Keratinocyte (primary cell): Measurements from ENCODE around the gene PLXNB1. TPM values are rescaled to one million over a fixed set of nuclear protein-coding genes. Genes with fewer than 3 reads are reported as not detected.
A peak's percentile ranks its signal among the peaks of the same experiment; 100 is the strongest.

Experiments
- DNase-seq: peaks from one replicate; pipeline ENCODE4 v3.0.0-alpha.2; 2011; ENCODE audit warnings: low read depth, missing footprints, low spot score
- FAIRE-seq: peaks from 2 replicates; lab custom pipeline; 2011; peaks lifted over from hg19 to GRCh38; lab: Jason Lieb, UNC
- H2AFZ ChIP-seq: 2 replicates; pipeline ENCODE4 v1.6.0; 2012; ENCODE audit warnings: low read length, control low read depth, inconsistent platforms; ENCODE audit not compliant: control insufficient read depth
- H3K27ac ChIP-seq: 2 replicates; pipeline ENCODE4 v1.5.1; 2011; ENCODE audit warnings: low read length; ENCODE audit not compliant: control insufficient read depth, insufficient read depth
- H3K27me3 ChIP-seq: 3 replicates; pipeline ENCODE4 v1.6.0; 2011; ENCODE audit warnings: low read length; ENCODE audit not compliant: control insufficient read depth, insufficient read depth; ENCODE audit errors: extremely low read depth
- H3K36me3 ChIP-seq, 2 experiments: 2 replicates in 1 of 2; 3 replicates in 1 of 2; pipeline ENCODE4 v1.5.1; 2011; ENCODE audit warnings: low read length in 2 of 2, mild to moderate bottlenecking in 1 of 2; ENCODE audit not compliant: control insufficient read depth in 2 of 2, insufficient read depth in 2 of 2; ENCODE audit errors: extremely low read depth in 1 of 2
- H3K4me1 ChIP-seq: 3 replicates; pipeline ENCODE4 v1.5.1; 2011; ENCODE audit warnings: low read length; ENCODE audit not compliant: control insufficient read depth, insufficient read depth; ENCODE audit errors: extremely low read depth
- H3K4me2 ChIP-seq: 3 replicates; pipeline ENCODE4 v1.6.0; 2011; ENCODE audit warnings: low read depth, low read length; ENCODE audit not compliant: control insufficient read depth, insufficient read depth; ENCODE audit errors: extremely low read depth
- H3K4me3 ChIP-seq, 3 experiments: fragments of 200-600 bp in 1 of 3; sonication (generic) in 1 of 3; 2 replicates in 2 of 3; 3 replicates in 1 of 3; pipeline ENCODE4 v1.5.1; 2011 to 2016; ENCODE audit warnings: low read length in 3 of 3, mild to moderate bottlenecking in 3 of 3, control low read depth in 2 of 3, inconsistent platforms in 1 of 3, low read depth in 1 of 3, mixed read lengths in 1 of 3, mixed run types in 1 of 3, moderate library complexity in 1 of 3; ENCODE audit not compliant: control insufficient read depth in 2 of 3, insufficient read depth in 2 of 3; ENCODE audit errors: extremely low read depth in 1 of 3
- H3K79me2 ChIP-seq: 2 replicates; pipeline ENCODE4 v1.6.0; 2012; ENCODE audit warnings: low read length; ENCODE audit not compliant: control insufficient read depth, insufficient read depth
- H3K9ac ChIP-seq: 3 replicates; pipeline ENCODE4 v1.6.0; 2011; ENCODE audit warnings: low read length; ENCODE audit not compliant: control insufficient read depth, insufficient read depth; ENCODE audit errors: extremely low read depth
- H3K9me1 ChIP-seq: 3 replicates; pipeline ENCODE4 v1.6.0; 2011; ENCODE audit warnings: low read length; ENCODE audit not compliant: control insufficient read depth, insufficient read depth; ENCODE audit errors: extremely low read depth
- H3K9me3 ChIP-seq: 2 replicates; pipeline ENCODE4 v1.5.1; 2012; ENCODE audit warnings: low read depth, low read length; ENCODE audit not compliant: control insufficient read depth
- H4K20me1 ChIP-seq: 3 replicates; pipeline ENCODE4 v1.6.0; 2011; ENCODE audit warnings: low read length; ENCODE audit not compliant: control insufficient read depth, insufficient read depth; ENCODE audit errors: extremely low read depth
- EZH2 ChIP-seq: IDR thresholded peaks from one replicate; pipeline ENCODE4 v1.6.1; 2012; ENCODE audit warnings: inconsistent platforms, mild to moderate bottlenecking, low read length, moderate library complexity
- dilution Hi-C: fragments of 300-500 bp; cut with MboI; formaldehyde crosslinking; loops from one replicate; pipeline ENCODE4 v1.7.0; 2020; ENCODE audit warnings: low sequenced_read_pairs; ENCODE audit not compliant: extremely low pct_ligation_motif_present
- polyA plus RNA-seq, 5 experiments: library from polyadenylated mRNA; depleted of rRNA in 3 of 5; stranded (reverse) in 3 of 5; stranded (forward) in 1 of 5; unstranded in 1 of 5; fragments of >200 nt; gene quantifications; 1 replicate in 1 of 5; 2 replicates in 3 of 5; 3 replicates in 1 of 5; pipeline versions ENCODE4 v1.2.1 to v1.2.3, GENCODE V29; 2011 to 2012; ENCODE audit warnings: missing spikeins in 2 of 5, low read depth in 1 of 5, low replicate concordance in 1 of 5
- TF ChIP-seq, protein P1 (sequence below), 3 experiments: IDR thresholded peaks in 1 of 3; conservative IDR thresholded peaks in 1 of 3; optimal IDR thresholded peaks in 1 of 3; 2 replicates in 2 of 3; 3 replicates in 1 of 3; pipeline versions ENCODE3 to v1.5.1; 2011; ENCODE audit warnings: low read length in 3 of 3, mild to moderate bottlenecking in 3 of 3, moderate library complexity in 2 of 3, control low read depth in 1 of 3, inconsistent platforms in 1 of 3; ENCODE audit not compliant: insufficient read depth in 2 of 3; ENCODE audit errors: extremely low read depth in 1 of 3

PLXNB1 gene
- polyA plus RNA-seq, 1 donor (not counting 4 experiments of a cell fraction or from before 2014, with no cell fraction given) = 83.0 TPM

DNA sequence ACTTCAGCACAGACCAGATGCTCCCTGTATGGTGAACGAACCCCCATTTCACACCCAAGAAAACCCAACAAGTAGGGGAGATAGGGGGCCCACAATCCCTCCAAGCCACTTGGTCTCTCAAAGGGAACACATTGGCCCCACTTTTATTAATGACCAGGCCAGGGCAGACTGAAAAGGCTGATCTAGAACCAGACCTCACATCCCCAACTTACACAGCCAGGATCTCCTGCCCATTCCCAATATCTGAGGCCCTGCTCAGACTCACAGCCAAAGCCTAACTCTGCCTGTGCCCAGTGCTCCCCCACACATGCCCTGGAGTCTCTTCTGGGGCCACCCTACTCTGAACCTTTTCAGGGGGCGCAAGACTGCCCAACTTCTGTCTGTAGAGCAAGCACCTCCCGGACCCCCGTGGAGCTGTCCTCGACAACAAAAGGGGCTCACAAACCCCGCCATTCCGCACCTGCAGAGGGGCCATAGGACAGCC, 1.8 kb downstream of the PLXNB1 start:
- H4K20me1 ChIP-seq = peaks cover 13% of the 10 kb centered on the region
- TF ChIP-seq, protein P1, sequence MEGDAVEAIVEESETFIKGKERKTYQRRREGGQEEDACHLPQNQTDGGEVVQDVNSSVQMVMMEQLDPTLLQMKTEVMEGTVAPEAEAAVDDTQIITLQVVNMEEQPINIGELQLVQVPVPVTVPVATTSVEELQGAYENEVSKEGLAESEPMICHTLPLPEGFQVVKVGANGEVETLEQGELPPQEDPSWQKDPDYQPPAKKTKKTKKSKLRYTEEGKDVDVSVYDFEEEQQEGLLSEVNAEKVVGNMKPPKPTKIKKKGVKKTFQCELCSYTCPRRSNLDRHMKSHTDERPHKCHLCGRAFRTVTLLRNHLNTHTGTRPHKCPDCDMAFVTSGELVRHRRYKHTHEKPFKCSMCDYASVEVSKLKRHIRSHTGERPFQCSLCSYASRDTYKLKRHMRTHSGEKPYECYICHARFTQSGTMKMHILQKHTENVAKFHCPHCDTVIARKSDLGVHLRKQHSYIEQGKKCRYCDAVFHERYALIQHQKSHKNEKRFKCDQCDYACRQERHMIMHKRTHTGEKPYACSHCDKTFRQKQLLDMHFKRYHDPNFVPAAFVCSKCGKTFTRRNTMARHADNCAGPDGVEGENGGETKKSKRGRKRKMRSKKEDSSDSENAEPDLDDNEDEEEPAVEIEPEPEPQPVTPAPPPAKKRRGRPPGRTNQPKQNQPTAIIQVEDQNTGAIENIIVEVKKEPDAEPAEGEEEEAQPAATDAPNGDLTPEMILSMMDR (optimal IDR thresholded peaks at IDR 0.05 in 1 of 3, IDR thresholded peaks at IDR 0.05 in 1 of 3, conservative IDR thresholded peaks at IDR 0.05 in 1 of 3; ENCODE audit: extremely low read depth in 1 of 3, insufficient read depth in 2 of 3, low read length in 3 of 3) = no peak
- no peak for TF ChIP-seq EZH2
- no peak overlapping the region for H2AFZ ChIP-seq
- H3K9ac ChIP-seq = peak overlapping the region; percentile 79
- H3K4me1 ChIP-seq = peaks cover 67% of the 10 kb centered on the region
- no peak for FAIRE-seq
- peaks cover 14 to 30% of the 10 kb centered on the region in 2 experiments for H3K36me3 ChIP-seq
- no peaks in the 10 kb centered on the region for H3K9me1 ChIP-seq
- H3K4me2 ChIP-seq = peak overlapping the region; percentile 99
- peaks cover 60% of the 10 kb centered on the region for H3K79me2 ChIP-seq
- H3K27me3 ChIP-seq = no peaks in the 10 kb centered on the region
- peak overlapping the region; percentile 63 to 67 (median 66) for H3K4me3 ChIP-seq
- dilution Hi-C loops = loop anchor here (25.0 kb wide), 1 partner anchor 166 kb away; no protein-coding TSS in a partner anchor
- no peaks in the 10 kb centered on the region for H3K9me3 ChIP-seq
- DNase-seq = no peak
- H3K27ac ChIP-seq = peak overlapping the region; percentile 69

DNA sequence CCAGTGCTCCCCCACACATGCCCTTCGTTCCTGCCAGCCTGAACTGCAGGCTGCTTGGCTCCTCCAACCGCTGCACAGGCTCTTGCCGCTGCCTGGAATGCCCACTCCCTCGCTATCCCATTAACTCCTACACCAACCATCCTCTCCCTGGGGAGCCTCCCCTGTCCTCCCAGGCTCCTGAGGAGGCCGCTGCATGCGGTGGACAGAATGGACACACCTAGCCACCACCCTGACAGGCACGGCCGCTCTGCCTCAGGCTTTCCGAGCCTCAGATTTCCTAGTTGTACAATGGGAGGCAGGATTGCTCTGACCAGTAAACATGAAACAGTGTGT, 2.3 kb downstream of the PLXNB1 start:
- Histone ChIP-seq H3K4me1 (peaks cover 64% of the 10 kb centered on the region), H3K27me3 (no peaks in the 10 kb centered on the region), H4K20me1 (peaks cover 18% of the 10 kb centered on the region), H3K9me1 (no peaks in the 10 kb centered on the region), H2AFZ (no peak overlapping the region), H3K36me3 (peaks cover 18 to 31% of the 10 kb centered on the region in 2 experiments), H3K9me3 (no peaks in the 10 kb centered on the region), H3K4me2 (peak overlapping the region; percentile 99), H3K4me3 (peak overlapping the region; percentile 63 to 67 (median 66)), H3K9ac (peak overlapping the region; percentile 79), H3K27ac (peak overlapping the region; percentile 69), H3K79me2 (peaks cover 66% of the 10 kb centered on the region)
- FAIRE-seq (peak; percentile 48), DNase-seq (no peak)
- dilution Hi-C loops = loop anchor here (25.0 kb wide), 1 partner anchor 165 kb away; no protein-coding TSS in a partner anchor
- TF ChIP-seq, protein P1 (optimal IDR thresholded peaks at IDR 0.05 in 1 of 3, IDR thresholded peaks at IDR 0.05 in 1 of 3, conservative IDR thresholded peaks at IDR 0.05 in 1 of 3; ENCODE audit: extremely low read depth in 1 of 3, insufficient read depth in 2 of 3, low read length in 3 of 3) = no peak
- TF ChIP-seq EZH2 = no peak
